KMS-11 (cell line): ENCODE measurements around the gene HYAL1.

Source experiments
- H2AFZ ChIP-seq: fragments of 200-600 bp; sonication (generic); 2 replicates; pipeline ENCODE4 v1.6.1; 2016; ENCODE audit warnings: antibody characterized with exemption, mixed run types, low read depth
- H3K27ac ChIP-seq: fragments of 200-600 bp; sonication (generic); 2 replicates; pipeline ENCODE4 v1.6.1; 2016; ENCODE audit warnings: mild to moderate bottlenecking, mixed run types
- H3K27me3 ChIP-seq: fragments of 200-600 bp; sonication (generic); 2 replicates; pipeline ENCODE4 v1.6.1; 2017; ENCODE audit warnings: mild to moderate bottlenecking, low read depth, mixed run types, moderate library complexity; ENCODE audit not compliant: insufficient read depth
- H3K36me3 ChIP-seq: fragments of 200-600 bp; sonication (generic); 2 replicates; pipeline ENCODE4 v1.6.1; 2017; ENCODE audit warnings: mild to moderate bottlenecking, mixed run types; ENCODE audit not compliant: insufficient read depth
- H3K4me1 ChIP-seq: fragments of 200-600 bp; sonication (generic); 2 replicates; pipeline ENCODE4 v1.6.1; 2016; ENCODE audit warnings: mild to moderate bottlenecking, low read depth, mixed run types; ENCODE audit not compliant: poor library complexity, severe bottlenecking
- H3K4me2 ChIP-seq: fragments of 200-600 bp; sonication (generic); 2 replicates; pipeline ENCODE4 v1.7.0; 2016; ENCODE audit warnings: mild to moderate bottlenecking, mixed run types
- H3K4me3 ChIP-seq: fragments of 200-600 bp; sonication (generic); IDR thresholded peaks from 2 replicates; pipeline ENCODE4 v1.6.1; 2017; ENCODE audit warnings: low read depth, low read length, mixed read lengths; ENCODE audit not compliant: insufficient read depth
- H3K79me2 ChIP-seq: fragments of 200-600 bp; sonication (generic); 2 replicates; pipeline ENCODE4 v1.6.1; 2016; ENCODE audit warnings: low read depth, mixed run types; ENCODE audit not compliant: insufficient read depth
- H3K9ac ChIP-seq: fragments of 200-600 bp; sonication (generic); 2 replicates; pipeline ENCODE4 v1.6.1; 2016; ENCODE audit warnings: mild to moderate bottlenecking, mixed run types
- H4K20me1 ChIP-seq: fragments of 200-600 bp; sonication (generic); 2 replicates; pipeline ENCODE4 v1.6.1; 2016; ENCODE audit warnings: mild to moderate bottlenecking, mixed run types; ENCODE audit not compliant: insufficient read depth
- TF ChIP-seq, protein P1 (sequence below): fragments of 200-600 bp; sonication (generic); conservative IDR thresholded peaks from 2 replicates; pipeline ENCODE4 v1.6.1; 2017; ENCODE audit warnings: low read depth, mild to moderate bottlenecking, antibody characterized with exemption, low read length, moderate library complexity, mixed read lengths

Gene HYAL1

GRCh38 chr3:50330330-50330729, 27.0 kb upstream of the HYAL1 start:
- Histone ChIP-seq H3K4me3 (no peak overlapping the region), H2AFZ (no peak overlapping the region), H3K27ac (no peak overlapping the region), H3K27me3 (no peaks in the 10 kb centered on the region), H3K79me2 (peaks cover 28% of the 10 kb centered on the region), H3K36me3 (no peaks in the 10 kb centered on the region), H3K4me1 (no peaks in the 10 kb centered on the region), H3K9ac (no peak overlapping the region), H3K4me2 (no peak overlapping the region), H4K20me1 (no peaks in the 10 kb centered on the region)
- TF ChIP-seq, protein P1, sequence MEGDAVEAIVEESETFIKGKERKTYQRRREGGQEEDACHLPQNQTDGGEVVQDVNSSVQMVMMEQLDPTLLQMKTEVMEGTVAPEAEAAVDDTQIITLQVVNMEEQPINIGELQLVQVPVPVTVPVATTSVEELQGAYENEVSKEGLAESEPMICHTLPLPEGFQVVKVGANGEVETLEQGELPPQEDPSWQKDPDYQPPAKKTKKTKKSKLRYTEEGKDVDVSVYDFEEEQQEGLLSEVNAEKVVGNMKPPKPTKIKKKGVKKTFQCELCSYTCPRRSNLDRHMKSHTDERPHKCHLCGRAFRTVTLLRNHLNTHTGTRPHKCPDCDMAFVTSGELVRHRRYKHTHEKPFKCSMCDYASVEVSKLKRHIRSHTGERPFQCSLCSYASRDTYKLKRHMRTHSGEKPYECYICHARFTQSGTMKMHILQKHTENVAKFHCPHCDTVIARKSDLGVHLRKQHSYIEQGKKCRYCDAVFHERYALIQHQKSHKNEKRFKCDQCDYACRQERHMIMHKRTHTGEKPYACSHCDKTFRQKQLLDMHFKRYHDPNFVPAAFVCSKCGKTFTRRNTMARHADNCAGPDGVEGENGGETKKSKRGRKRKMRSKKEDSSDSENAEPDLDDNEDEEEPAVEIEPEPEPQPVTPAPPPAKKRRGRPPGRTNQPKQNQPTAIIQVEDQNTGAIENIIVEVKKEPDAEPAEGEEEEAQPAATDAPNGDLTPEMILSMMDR: no peak

- H2AFZ ChIP-seq: 0 out of 2 replicates have a peak within 1 kb of the TSS, but pooled peaks have one; percentile 8
- peak within 1 kb of the TSS; percentile 77; the same call in 1 of the 2 replicates for H3K9ac ChIP-seq
- H3K27ac ChIP-seq: peak within 1 kb of the TSS; percentile 43; the same call in 1 of the 2 replicates
- TF ChIP-seq, protein P1: no peak
- peak within 1 kb of the TSS; percentile 48 for H3K4me2 ChIP-seq
- H3K4me1 ChIP-seq: no peaks in the 10 kb centered on the region
- H4K20me1 ChIP-seq: no peaks in the 10 kb centered on the region
- H3K4me3 ChIP-seq: peak within 1 kb of the TSS; percentile 92
- H3K36me3 ChIP-seq: no peaks in the 10 kb centered on the region
- H3K27me3 ChIP-seq: no peaks in the 10 kb centered on the region
- peaks cover 8% of the 10 kb centered on the region; the same call in 1 of the 2 replicates for H3K79me2 ChIP-seq
Measured at GRCh38 chr3:50327943-50328691, 24.7 kb upstream of the HYAL1 start, which contains the start of gene TUSC2. Gene TUSC2, minus strand, starts transcription at chr3:50328223. Its CDS starts 124 bp downstream, at chr3:50328099.

DNA sequence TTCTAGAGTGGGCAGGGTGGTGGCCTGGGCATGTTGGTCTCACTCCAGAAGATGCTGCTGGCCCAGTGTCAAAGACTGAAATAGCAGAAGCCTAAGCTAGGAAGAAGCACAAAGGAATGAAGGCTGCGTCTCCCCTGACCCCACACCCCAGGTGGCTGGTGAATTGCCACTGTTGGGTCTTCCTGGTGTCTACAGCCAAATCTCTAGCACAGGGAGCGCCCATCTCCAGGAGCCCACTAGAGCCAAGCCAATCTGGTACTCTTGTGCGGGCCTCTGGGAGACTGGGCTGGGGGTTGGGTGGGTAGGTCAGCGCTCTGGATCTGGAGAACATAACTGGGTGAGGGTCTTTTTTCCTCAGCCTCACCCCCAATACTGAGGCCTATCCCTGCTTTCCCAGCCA, 23.8 kb upstream of the HYAL1 start:
- H2AFZ ChIP-seq: no peak overlapping the region
- H3K4me3 ChIP-seq: no peak overlapping the region
- H3K9ac ChIP-seq: peak overlapping the region; percentile 77; the same call in 1 of the 2 replicates
- no peaks in the 10 kb centered on the region for H3K36me3 ChIP-seq
- H3K4me1 ChIP-seq: peaks cover under 1% of the 10 kb centered on the region
- H3K27me3 ChIP-seq: no peaks in the 10 kb centered on the region
- H3K79me2 ChIP-seq: peaks cover 8% of the 10 kb centered on the region; the same call in 1 of the 2 replicates
- no peak overlapping the region for H3K27ac ChIP-seq
- TF ChIP-seq, protein P1: no peak
- H3K4me2 ChIP-seq: peak overlapping the region; percentile 48
- no peaks in the 10 kb centered on the region for H4K20me1 ChIP-seq

DNA sequence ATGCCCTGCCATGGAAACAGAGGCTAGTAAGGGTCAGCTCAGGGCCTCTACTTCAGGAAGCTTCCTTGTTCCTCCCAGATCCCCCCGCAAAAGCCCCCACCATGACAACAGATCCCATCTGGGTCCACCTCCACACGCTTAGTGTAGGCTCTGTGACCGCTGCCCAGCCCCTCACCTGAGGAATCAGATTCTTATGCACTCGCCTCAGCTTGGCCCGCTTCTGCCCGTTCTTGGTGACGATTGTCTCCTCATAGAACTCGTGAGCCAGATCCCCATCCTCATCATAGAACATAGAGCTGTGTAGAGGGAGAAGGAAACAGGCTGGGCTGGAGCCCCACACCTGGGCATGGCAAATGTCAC, 22.8 kb upstream of the HYAL1 start:
- Histone ChIP-seq H3K9ac (no peak overlapping the region), H4K20me1 (no peaks in the 10 kb centered on the region), H3K27ac (no peak overlapping the region), H3K27me3 (no peaks in the 10 kb centered on the region), H2AFZ (no peak overlapping the region), H3K4me1 (peaks cover 4% of the 10 kb centered on the region), H3K79me2 (peaks cover 8% of the 10 kb centered on the region; the same call in 1 of the 2 replicates), H3K4me3 (no peak overlapping the region), H3K36me3 (no peaks in the 10 kb centered on the region), H3K4me2 (no peak overlapping the region)
- TF ChIP-seq, protein P1: no peak
